ENCODE data around the gene DDX51. TPM values are rescaled to one million over a fixed set of nuclear protein-coding genes. Genes with fewer than 3 reads are reported as not detected.

DDX51 gene
- total RNA-seq, 1 donor from 2014 or later: 15.1 TPM

- DNase-seq (ENCODE audit: low spot score): no peak
These were observed 24.4 kb upstream of the DDX51 start for GRCh38 chr12:132168311-132169031.

GRCh38 chr12:132167611-132168310 lies 23.6 kb upstream of the DDX51 start:
- no peak for DNase-seq (ENCODE audit: low spot score)

GRCh38 chr12:132166801-132167591 lies 22.9 kb upstream of the DDX51 start:
- no peak for DNase-seq (ENCODE audit: low spot score)

- no peak for DNase-seq (ENCODE audit: low spot score)
These were observed 22.0 kb upstream of the DDX51 start for GRCh38 chr12:132166093-132166492.

- DNase-seq (ENCODE audit: low spot score): no peak
These were observed 21.5 kb upstream of the DDX51 start for GRCh38 chr12:132165584-132165983.

GRCh38 chr12:132164426-132164825 lies 20.3 kb upstream of the DDX51 start:
- no peak for DNase-seq (ENCODE audit: low spot score)

GRCh38 chr12:132163911-132164288 lies 19.8 kb upstream of the DDX51 start:
- DNase-seq (ENCODE audit: low spot score): no peak

- DNase-seq (ENCODE audit: low spot score): no peak
These were observed 19.2 kb upstream of the DDX51 start for GRCh38 chr12:132163041-132163910.

GRCh38 chr12:132162508-132163031 lies 18.5 kb upstream of the DDX51 start:
- DNase-seq (ENCODE audit: low spot score): no peak

- no peak for DNase-seq (ENCODE audit: low spot score)
These were observed 17.8 kb upstream of the DDX51 start for GRCh38 chr12:132161796-132162507.

GRCh38 chr12:132161036-132161781 lies 17.1 kb upstream of the DDX51 start:
- DNase-seq (ENCODE audit: low spot score): no peak

- DNase-seq (ENCODE audit: low spot score): no peak
These were observed 16.5 kb upstream of the DDX51 start for GRCh38 chr12:132160601-132161035.

- no peak for DNase-seq (ENCODE audit: low spot score)
These were observed 15.9 kb upstream of the DDX51 start for GRCh38 chr12:132160016-132160415.

GRCh38 chr12:132159555-132160003 lies 15.5 kb upstream of the DDX51 start:
- no peak for DNase-seq (ENCODE audit: low spot score)

GRCh38 chr12:132158677-132159554 lies 14.8 kb upstream of the DDX51 start:
- no peak for DNase-seq (ENCODE audit: low spot score)

- DNase-seq (ENCODE audit: low spot score): no peak
These were observed 13.8 kb upstream of the DDX51 start for GRCh38 chr12:132157733-132158409.

- no peak for DNase-seq (ENCODE audit: low spot score)
These were observed 12.6 kb upstream of the DDX51 start for GRCh38 chr12:132156573-132157325.
